Parathyroid adenoma (tissue), 2 donors: ENCODE data around the gene COPZ1.
A peak's percentile ranks its signal among the peaks of the same experiment; 100 is the strongest.

Experiments
- H2AFZ ChIP-seq: fragments of 300-600 bp; sonication (generic); one replicate; pipeline ENCODE4 v1.7.0; 2017; ENCODE audit warnings: antibody characterized with exemption, mild to moderate bottlenecking
- H3K27ac ChIP-seq: fragments of 300-600 bp; sonication (generic); one replicate; pipeline ENCODE4 v1.7.0; 2017
- H3K27me3 ChIP-seq: fragments of 300-600 bp; sonication (generic); one replicate; pipeline ENCODE4 v1.7.0; 2017; ENCODE audit warnings: low read length; ENCODE audit not compliant: control insufficient read depth, insufficient read depth
- H3K36me3 ChIP-seq: fragments of 300-600 bp; sonication (generic); one replicate; pipeline ENCODE4 v1.7.0; 2017; ENCODE audit warnings: low read length; ENCODE audit not compliant: control insufficient read depth, insufficient read depth
- H3K4me1 ChIP-seq: fragments of 300-600 bp; sonication (generic); one replicate; pipeline ENCODE4 v1.7.0; 2017; ENCODE audit warnings: control low read depth
- H3K4me2 ChIP-seq: fragments of 300-600 bp; sonication (generic); one replicate; pipeline ENCODE4 v1.7.0; 2017; ENCODE audit warnings: low read length
- H3K4me3 ChIP-seq: fragments of 300-600 bp; sonication (generic); one replicate; pipeline ENCODE4 v1.7.0; 2017; ENCODE audit warnings: low read depth, low read length
- H3K79me2 ChIP-seq: fragments of 300-600 bp; sonication (generic); one replicate; pipeline ENCODE4 v1.7.0; 2017; ENCODE audit warnings: control low read depth
- H3K9ac ChIP-seq: fragments of 300-600 bp; sonication (generic); one replicate; pipeline ENCODE4 v1.7.0; 2017; ENCODE audit warnings: mild to moderate bottlenecking
- H3K9me3 ChIP-seq: fragments of 300-600 bp; sonication (generic); one replicate; pipeline ENCODE4 v1.7.0; 2017; ENCODE audit warnings: low read length; ENCODE audit not compliant: control insufficient read depth
- CTCF ChIP-seq: fragments of 300-600 bp; sonication (generic); IDR thresholded peaks from one replicate; pipeline ENCODE4 v1.7.0; 2017; ENCODE audit warnings: antibody characterized with exemption, mild to moderate bottlenecking
- donor health status: primary hyperparathyroidism.

The COPZ1 gene

GRCh38 chr12:54371328-54372112, 46.6 kb downstream of the COPZ1 start:
- H3K27ac ChIP-seq = no peak overlapping the region
- no peaks in the 10 kb centered on the region for H3K36me3 ChIP-seq
- H3K4me1 ChIP-seq = peaks cover 13% of the 10 kb centered on the region
- H2AFZ ChIP-seq = no peak overlapping the region
- no peaks in the 10 kb centered on the region for H3K9me3 ChIP-seq
- no peak overlapping the region for H3K9ac ChIP-seq
- no peaks in the 10 kb centered on the region for H3K79me2 ChIP-seq
- TF ChIP-seq CTCF = no peak
- no peak overlapping the region for H3K4me3 ChIP-seq
- H3K27me3 ChIP-seq = no peaks in the 10 kb centered on the region
- H3K4me2 ChIP-seq = no peak overlapping the region

- Histone ChIP-seq H3K9ac (no peak overlapping the region), H3K4me3 (no peak overlapping the region), H3K4me1 (peaks cover 13% of the 10 kb centered on the region), H3K79me2 (no peaks in the 10 kb centered on the region), H3K27me3 (no peaks in the 10 kb centered on the region), H3K9me3 (no peaks in the 10 kb centered on the region), H3K36me3 (no peaks in the 10 kb centered on the region), H3K27ac (no peak overlapping the region), H2AFZ (no peak overlapping the region), H3K4me2 (no peak overlapping the region)
- TF ChIP-seq CTCF = no peak
Observed at GRCh38 chr12:54372113-54372806, 47.3 kb downstream of the COPZ1 start.

GRCh38 chr12:54373649-54374561, 49.0 kb downstream of the COPZ1 start:
- H3K27ac ChIP-seq = no peak overlapping the region
- no peaks in the 10 kb centered on the region for H3K27me3 ChIP-seq
- no peak for TF ChIP-seq CTCF
- no peaks in the 10 kb centered on the region for H3K9me3 ChIP-seq
- no peak overlapping the region for H2AFZ ChIP-seq
- no peaks in the 10 kb centered on the region for H3K79me2 ChIP-seq
- H3K4me3 ChIP-seq = no peak overlapping the region
- H3K9ac ChIP-seq = no peak overlapping the region
- H3K36me3 ChIP-seq = no peaks in the 10 kb centered on the region
- H3K4me2 ChIP-seq = no peak overlapping the region
- H3K4me1 ChIP-seq = peaks cover 17% of the 10 kb centered on the region

GRCh38 chr12:54374562-54375258, 49.8 kb downstream of the COPZ1 start:
- peak overlapping the region; percentile 16 for H3K4me2 ChIP-seq
- no peak overlapping the region for H3K4me3 ChIP-seq
- H3K79me2 ChIP-seq = peaks cover 2% of the 10 kb centered on the region
- no peaks in the 10 kb centered on the region for H3K9me3 ChIP-seq
- H2AFZ ChIP-seq = no peak overlapping the region
- peaks cover 20% of the 10 kb centered on the region for H3K4me1 ChIP-seq
- no peak overlapping the region for H3K27ac ChIP-seq
- no peaks in the 10 kb centered on the region for H3K36me3 ChIP-seq
- no peak overlapping the region for H3K9ac ChIP-seq
- H3K27me3 ChIP-seq = no peaks in the 10 kb centered on the region
- TF ChIP-seq CTCF = no peak
